ENCODE measurements around the gene WDR35.
"Not testable (repeated sequence)": the region's sequence is repeated elsewhere in the genome, so short reads cannot be mapped to it uniquely, and the experiment has no call there.

The WDR35 gene

DNA sequence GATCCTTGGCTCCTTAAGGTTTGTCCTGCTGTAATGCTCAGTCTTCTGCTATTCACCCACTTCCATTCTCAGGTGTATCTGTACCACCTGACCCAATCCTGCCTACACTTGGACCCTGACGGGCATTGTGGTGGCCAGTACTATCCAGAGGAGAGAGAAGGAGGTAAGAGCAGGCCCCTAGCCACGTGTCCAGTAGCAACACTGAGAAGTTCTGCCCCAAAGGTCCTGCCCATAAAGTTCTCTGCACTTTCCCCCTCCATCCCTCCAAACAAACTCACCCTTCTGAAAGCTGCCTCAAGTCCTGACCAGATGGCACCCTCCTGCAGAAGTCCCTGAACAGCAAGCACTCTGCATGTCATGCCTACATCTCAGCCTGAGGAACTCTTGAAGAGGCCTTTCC is 106.4 kb downstream of the WDR35 start:
- TF ChIP-seq, protein P1, sequence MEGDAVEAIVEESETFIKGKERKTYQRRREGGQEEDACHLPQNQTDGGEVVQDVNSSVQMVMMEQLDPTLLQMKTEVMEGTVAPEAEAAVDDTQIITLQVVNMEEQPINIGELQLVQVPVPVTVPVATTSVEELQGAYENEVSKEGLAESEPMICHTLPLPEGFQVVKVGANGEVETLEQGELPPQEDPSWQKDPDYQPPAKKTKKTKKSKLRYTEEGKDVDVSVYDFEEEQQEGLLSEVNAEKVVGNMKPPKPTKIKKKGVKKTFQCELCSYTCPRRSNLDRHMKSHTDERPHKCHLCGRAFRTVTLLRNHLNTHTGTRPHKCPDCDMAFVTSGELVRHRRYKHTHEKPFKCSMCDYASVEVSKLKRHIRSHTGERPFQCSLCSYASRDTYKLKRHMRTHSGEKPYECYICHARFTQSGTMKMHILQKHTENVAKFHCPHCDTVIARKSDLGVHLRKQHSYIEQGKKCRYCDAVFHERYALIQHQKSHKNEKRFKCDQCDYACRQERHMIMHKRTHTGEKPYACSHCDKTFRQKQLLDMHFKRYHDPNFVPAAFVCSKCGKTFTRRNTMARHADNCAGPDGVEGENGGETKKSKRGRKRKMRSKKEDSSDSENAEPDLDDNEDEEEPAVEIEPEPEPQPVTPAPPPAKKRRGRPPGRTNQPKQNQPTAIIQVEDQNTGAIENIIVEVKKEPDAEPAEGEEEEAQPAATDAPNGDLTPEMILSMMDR (IDR thresholded peaks at IDR 0.05) = no peak
- Mint-ChIP-seq H3K36me3 (ENCODE audit: low read depth) (peaks cover 8% of the 10 kb centered on the region), H3K9me3 (no peaks in the 10 kb centered on the region), H3K27ac (no peak overlapping the region), H3K4me3 (no peak overlapping the region), H3K4me1 (peaks cover 21% of the 10 kb centered on the region), H3K27me3 (ENCODE audit: low read depth, poor library complexity) (peaks cover 27% of the 10 kb centered on the region)
- DNase-seq = no peak

DNA sequence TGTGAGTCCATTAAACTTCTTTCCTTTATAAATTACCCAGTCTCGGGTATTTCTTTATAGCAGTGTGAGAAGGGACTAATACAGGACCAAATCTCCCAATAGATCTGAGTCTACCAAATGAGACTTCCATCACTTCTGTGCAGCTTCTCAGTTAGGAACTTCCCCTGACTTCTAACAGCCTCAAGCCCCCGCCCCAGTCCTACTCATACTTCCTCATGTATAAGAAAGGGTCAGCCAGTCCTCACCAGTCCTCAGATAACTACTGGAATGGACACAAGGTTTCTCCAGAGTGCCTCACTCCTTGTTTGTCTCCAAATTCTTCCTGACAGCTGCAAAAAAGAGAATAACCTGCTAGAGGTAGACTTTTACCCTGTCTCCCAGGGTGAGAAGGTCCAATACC is 107.6 kb downstream of the WDR35 start:
- Mint-ChIP-seq H3K9me3 (no peaks in the 10 kb centered on the region), H3K27me3 (ENCODE audit: low read depth, poor library complexity) (peaks cover 27% of the 10 kb centered on the region), H3K36me3 (ENCODE audit: low read depth) (peaks cover 8% of the 10 kb centered on the region), H3K4me1 (peaks cover 9% of the 10 kb centered on the region), H3K27ac (no peak overlapping the region), H3K4me3 (no peak overlapping the region)
- no peak for DNase-seq
- TF ChIP-seq, protein P1 (IDR thresholded peaks at IDR 0.05) = no peak

DNA sequence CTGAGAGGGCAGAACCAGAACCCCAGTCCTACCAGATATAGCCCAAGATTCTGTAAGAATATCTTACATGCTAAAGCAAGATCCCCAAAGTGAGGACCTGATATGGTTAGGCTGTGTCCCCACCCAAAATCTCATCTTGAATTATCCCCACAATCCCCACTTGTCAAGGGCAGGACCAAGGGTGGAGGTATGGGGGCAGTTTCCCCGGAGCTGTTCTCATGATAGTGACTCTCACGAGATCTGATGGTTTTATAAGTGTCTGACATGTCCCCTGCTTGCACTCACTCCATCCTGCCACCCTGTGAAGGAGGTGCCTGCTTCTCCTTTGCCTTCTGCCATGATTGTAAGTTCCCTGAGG is 108.0 kb downstream of the WDR35 start:
- H3K27me3 Mint-ChIP-seq (ENCODE audit: low read depth, poor library complexity) = peaks cover 27% of the 10 kb centered on the region
- no peaks in the 10 kb centered on the region for H3K9me3 Mint-ChIP-seq
- no peak overlapping the region for H3K27ac Mint-ChIP-seq
- DNase-seq = no peak
- peaks cover 8% of the 10 kb centered on the region for H3K36me3 Mint-ChIP-seq (ENCODE audit: low read depth)
- TF ChIP-seq, protein P1 (IDR thresholded peaks at IDR 0.05) = no peak
- H3K4me1 Mint-ChIP-seq = peaks cover 6% of the 10 kb centered on the region
- H3K4me3 Mint-ChIP-seq = no peak overlapping the region

DNA sequence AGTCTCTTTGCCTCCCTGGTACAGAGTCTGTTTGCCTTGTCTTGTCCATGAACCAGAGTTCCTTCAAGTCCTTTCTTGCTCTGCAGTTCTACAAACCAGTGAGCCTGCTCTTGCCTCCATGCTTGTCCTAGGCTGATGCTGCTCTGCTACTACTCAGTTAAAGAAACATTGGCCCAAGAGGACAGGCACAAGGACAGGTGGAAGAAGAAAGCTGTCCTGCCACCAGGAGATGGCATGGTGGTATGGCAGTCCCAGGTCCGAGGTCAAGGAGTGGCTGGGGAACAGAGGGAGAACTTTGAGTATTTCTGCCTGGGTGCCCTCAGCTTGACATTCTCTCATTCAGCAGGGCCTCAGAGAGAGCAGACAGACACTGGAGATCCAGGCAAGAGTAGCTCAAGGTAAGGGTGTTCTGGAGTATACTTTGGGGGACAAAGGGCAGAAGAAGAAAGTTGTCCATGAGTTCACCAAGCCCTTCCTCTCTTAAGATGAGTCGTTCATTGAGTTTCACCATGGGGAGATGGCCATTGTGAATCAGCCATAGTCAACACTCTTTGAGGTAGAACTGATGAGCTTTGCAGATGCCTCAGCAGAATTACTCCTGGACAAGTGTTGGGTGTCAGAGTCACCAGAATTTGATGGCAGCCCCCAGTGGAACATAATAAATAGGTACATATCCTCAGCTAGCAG is 108.5 kb downstream of the WDR35 start:
- Mint-ChIP-seq H3K27ac (no peak overlapping the region), H3K4me3 (no peak overlapping the region), H3K36me3 (ENCODE audit: low read depth) (peaks cover 8% of the 10 kb centered on the region), H3K4me1 (peaks cover 6% of the 10 kb centered on the region), H3K27me3 (ENCODE audit: low read depth, poor library complexity) (peaks cover 27% of the 10 kb centered on the region), H3K9me3 (no peaks in the 10 kb centered on the region)
- DNase-seq = no peak
- TF ChIP-seq, protein P1 (IDR thresholded peaks at IDR 0.05) = no peak

DNA sequence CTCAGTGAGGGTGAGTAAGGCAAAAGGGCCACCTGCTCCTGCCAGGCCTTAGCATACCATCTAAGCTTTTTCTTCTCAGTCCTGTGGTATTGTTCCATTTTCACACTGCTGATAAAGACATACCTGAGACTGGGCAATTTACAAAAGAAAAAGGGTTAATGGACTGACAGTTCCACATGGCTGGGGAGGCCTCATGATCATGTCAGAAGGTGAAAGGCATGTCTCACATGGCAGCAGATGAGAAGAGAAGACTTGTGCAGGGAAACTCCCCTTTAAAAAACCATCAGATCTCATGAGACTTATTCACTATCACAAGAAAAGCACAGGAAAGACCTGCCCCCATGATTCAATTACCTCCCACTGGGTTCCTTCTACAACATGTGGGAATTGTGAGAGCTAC is 109.7 kb downstream of the WDR35 start:
- H3K4me3 Mint-ChIP-seq; H3K9me3 Mint-ChIP-seq; H3K4me1 Mint-ChIP-seq; H3K27ac Mint-ChIP-seq; DNase-seq; H3K36me3 Mint-ChIP-seq (ENCODE audit: low read depth): not testable (repeated sequence)
- peaks cover 27% of the 10 kb centered on the region for H3K27me3 Mint-ChIP-seq (ENCODE audit: low read depth, poor library complexity)

DNA sequence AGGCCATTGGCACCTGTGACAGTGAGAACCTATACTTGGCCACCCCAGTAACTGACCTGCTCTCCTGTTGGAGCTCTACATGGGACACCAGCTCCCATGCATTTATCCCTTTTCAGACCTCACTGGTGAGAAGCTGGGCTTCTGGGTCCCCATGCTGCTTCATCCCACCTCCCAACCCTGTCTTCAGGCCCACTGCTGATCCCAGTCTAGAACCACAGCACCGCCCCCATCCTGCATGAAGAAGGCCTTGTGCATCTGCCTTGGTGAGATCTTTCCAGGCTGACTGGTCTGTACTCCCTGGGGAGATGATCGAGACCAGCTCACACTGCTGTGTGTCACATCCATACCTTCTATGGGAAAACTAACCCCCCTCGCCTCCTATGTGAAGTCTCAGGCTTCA is 110.8 kb downstream of the WDR35 start:
- peaks cover 8% of the 10 kb centered on the region for H3K36me3 Mint-ChIP-seq (ENCODE audit: low read depth)
- H3K9me3 Mint-ChIP-seq = no peaks in the 10 kb centered on the region
- no peak overlapping the region for H3K27ac Mint-ChIP-seq
- DNase-seq = no peak
- H3K4me1 Mint-ChIP-seq = no peaks in the 10 kb centered on the region
- TF ChIP-seq, protein P1 (IDR thresholded peaks at IDR 0.05) = no peak
- H3K4me3 Mint-ChIP-seq = no peak overlapping the region
- H3K27me3 Mint-ChIP-seq (ENCODE audit: low read depth, poor library complexity) = peaks cover 23% of the 10 kb centered on the region

Data from nephron progenitor cell (in vitro differentiated cells).